GM12801 (cell line): Measurements from ENCODE around the gene GABPB2.

Experiments used
- CTCF ChIP-seq: IDR thresholded peaks from one replicate; pipeline ENCODE4 v1.5.1; 2011; ENCODE audit warnings: control low read depth; ENCODE audit not compliant: insufficient read length; ENCODE audit errors: extremely low read depth

Gene GABPB2

GRCh38 chr1:151128800-151129199 lies 58.2 kb downstream of the GABPB2 start:
- TF ChIP-seq CTCF = no peak

GRCh38 chr1:151130987-151131586 lies 60.5 kb downstream of the GABPB2 start:
- no peak for TF ChIP-seq CTCF

- TF ChIP-seq CTCF = no peak
Measured at GRCh38 chr1:151131701-151132334, 61.3 kb downstream of the GABPB2 start.

GRCh38 chr1:151132335-151133017 lies 61.9 kb downstream of the GABPB2 start:
- no peak for TF ChIP-seq CTCF

GRCh38 chr1:151133018-151133806 lies 62.7 kb downstream of the GABPB2 start:
- TF ChIP-seq CTCF = no peak

GRCh38 chr1:151134396-151134795 lies 63.8 kb downstream of the GABPB2 start:
- TF ChIP-seq CTCF = no peak

- no peak for TF ChIP-seq CTCF
Measured at GRCh38 chr1:151134991-151135390, 64.4 kb downstream of the GABPB2 start.
